Activated gamma-delta T cell treated with anti-CD3 and anti-CD28 coated beads, Interleukin-2, amount 50 U/mL, for 16 hours (primary cell): ENCODE results near the gene PDE6B.
"Not testable (repeated sequence)": the region's sequence is repeated elsewhere in the genome, so short reads cannot be mapped to it uniquely, and the experiment has no call there.

Source experiments
- DNase-seq: peaks from one replicate; pipeline ENCODE4 v3.0.0-alpha.2; 2020; ENCODE audit warnings: low read depth

The PDE6B gene

GRCh38 chr4:669806-670559 lies 44.6 kb downstream of the PDE6B start:
- not testable (repeated sequence) for DNase-seq

DNA sequence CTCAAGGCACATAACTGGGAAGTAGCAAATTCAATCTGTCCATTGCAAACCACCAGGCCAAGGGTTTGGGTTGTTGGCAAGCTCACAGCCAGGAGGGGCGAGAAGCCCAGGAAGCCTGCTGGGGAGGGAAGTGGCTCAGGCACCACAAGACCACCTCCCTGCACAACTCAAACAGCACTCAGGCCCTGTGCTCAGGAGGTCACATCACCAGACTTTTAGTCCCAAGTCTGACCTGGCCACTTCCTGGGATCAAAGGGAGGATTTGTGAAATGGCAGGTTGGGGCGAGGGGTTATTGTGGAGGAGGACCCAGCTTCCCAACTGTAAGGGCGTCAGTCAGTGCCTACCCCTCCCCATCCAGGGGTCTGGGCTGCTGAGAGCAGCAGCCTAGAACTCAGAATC lies 46.4 kb downstream of the PDE6B start:
- DNase-seq: no peak

DNA sequence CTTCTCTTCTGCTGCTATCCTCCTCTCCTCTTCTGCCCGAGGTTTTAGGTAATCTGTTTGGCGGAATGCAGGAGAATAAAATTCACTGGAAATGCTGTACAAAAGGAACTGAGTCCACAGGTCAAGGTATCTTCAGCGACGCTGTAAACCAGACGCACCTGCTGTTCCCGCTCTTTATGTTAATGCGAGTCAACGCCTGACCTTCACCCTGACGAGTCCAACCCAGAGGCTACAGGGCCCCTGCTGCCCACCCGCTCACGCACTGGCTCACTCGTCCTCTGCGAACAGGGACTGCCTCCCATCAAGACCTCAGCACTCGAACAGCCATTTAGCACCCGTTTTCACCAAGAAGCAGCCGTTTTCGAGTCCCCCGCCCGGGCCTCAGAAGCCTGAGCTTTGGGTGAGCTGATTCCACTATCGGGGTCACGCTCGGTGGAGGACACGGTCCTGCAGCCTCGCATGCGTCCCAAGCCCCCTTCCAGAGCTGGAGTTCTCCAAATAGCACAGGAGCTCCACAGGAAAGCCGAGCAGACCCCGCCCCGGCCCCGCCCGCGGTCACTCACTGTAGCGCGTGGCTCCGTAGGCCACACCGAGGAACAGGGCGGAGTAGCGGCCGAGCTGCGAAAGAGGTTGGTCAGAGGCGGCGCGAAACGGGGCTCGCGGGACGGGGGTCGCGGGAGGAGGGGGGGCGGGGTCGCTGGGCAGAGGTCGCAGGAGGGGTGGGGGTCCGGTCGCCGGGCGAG lies 48.1 kb downstream of the PDE6B start:
- no peak for DNase-seq

DNA sequence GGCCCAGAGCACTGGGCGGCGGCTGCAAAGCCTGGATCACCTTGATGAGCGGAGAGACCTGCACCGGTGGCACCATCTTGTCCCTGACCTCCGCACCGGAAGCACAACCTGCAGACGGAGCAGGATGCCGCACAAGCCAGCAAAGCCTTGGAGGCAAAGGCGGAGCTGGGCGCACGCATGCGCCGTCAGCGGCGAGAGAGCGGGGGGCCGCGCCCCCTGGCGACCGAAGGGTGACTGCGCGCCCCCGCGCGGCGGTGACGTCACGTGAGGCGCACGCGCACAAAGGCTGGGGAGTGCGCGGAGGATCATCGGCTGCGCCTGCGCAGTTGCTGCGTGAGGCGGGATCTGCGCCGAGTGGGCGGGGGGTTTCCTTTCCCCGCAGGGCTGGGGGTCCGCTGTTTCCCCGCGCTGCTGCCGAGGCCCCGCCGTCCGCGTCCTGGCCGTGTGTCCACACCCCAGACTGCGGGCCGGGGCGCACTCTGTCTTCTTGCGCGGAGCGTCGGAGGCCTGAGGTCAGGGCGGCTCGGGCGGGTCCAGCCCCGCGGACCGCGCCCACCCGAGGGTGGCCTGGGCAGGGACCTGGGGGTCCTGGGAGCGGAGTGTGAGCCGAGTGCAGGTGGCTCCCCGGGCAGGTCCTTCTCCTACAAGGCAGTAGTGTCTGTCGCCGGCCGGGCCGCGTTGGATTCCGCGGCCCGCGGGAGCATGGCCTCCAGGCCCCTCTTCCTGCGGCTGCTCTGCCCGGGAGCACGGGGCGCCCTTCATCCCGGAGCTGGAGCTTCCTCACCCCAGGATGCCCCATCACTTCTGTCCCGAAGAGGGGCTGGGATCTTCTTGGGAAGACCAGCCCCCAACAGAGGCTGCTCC lies 49.0 kb downstream of the PDE6B start, which contains the start of the genes ATP5ME and MYL5:
ATP5ME (minus strand) TSS at position 105 of the 864 bp plus-strand sequence; CDS start at position 76, 29 bp downstream.
MYL5 (plus strand) TSS at position 371 of the 864 bp plus-strand sequence. CDS start 3,485 bp downstream, outside the sequence.
- DNase-seq: peak; percentile 95

DNA sequence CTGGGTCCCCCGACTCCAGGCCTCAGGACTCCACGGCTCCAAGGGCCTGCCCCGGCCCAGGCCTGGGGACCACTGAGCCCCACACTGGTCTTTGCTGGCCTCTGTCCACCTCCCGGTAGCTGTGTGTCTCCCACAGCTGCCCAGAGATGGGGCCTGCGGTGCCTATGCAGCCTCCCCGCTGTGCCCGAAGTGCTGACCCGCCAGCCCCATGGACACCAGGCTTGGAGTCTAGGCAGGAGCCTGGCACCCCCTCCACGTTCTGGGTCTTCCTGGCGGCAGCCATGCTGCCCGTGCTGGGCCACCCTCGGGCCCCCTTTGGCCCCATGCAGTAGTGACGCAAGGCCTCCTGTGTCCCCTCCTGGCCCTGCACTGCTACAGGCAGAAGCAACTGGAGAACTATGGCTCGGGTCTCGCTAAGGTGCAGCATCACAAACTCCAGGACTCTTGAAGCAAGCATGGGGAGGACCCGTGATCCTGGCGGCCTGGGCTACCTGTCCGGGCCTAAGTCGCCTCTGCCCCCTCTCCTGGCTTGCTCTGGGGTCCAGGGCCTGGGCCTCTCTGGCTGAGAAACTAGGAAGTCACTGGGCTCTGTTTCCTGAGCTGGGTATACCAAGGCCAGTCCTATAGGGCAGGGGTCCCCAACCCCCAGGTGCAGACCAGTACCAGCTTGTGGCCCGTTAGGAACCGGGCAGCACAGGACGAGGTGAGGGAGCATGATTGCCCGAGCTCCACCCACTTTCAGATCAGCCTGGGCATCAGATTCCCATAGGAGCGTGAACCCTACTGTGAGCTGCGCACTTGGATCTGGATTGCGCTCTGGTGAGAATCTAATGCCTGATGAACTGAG lies 49.9 kb downstream of the PDE6B start:
- DNase-seq: no peak

GRCh38 chr4:675980-676870 lies 50.9 kb downstream of the PDE6B start:
- DNase-seq: no peak

DNA sequence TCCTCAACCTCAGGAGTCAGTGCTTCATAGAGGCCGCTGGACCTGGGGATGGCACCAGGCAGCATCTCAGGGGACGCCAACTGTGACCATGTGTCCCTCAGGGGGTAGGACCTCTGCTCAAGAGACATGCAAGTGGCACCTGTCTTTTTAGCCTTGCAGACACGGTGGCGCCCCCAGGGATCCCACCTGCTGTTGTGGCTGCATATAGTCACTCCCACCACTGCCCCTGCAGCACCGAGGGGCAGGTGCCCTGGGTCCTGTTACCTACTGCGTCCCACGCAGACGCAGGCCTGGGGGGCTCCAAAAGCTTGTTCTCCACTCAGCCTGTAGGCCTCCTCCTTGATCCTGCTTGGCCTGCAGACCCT lies 51.5 kb downstream of the PDE6B start:
- no peak for DNase-seq

- DNase-seq: no peak
Measured at GRCh38 chr4:677431-678293, 52.3 kb downstream of the PDE6B start.

DNA sequence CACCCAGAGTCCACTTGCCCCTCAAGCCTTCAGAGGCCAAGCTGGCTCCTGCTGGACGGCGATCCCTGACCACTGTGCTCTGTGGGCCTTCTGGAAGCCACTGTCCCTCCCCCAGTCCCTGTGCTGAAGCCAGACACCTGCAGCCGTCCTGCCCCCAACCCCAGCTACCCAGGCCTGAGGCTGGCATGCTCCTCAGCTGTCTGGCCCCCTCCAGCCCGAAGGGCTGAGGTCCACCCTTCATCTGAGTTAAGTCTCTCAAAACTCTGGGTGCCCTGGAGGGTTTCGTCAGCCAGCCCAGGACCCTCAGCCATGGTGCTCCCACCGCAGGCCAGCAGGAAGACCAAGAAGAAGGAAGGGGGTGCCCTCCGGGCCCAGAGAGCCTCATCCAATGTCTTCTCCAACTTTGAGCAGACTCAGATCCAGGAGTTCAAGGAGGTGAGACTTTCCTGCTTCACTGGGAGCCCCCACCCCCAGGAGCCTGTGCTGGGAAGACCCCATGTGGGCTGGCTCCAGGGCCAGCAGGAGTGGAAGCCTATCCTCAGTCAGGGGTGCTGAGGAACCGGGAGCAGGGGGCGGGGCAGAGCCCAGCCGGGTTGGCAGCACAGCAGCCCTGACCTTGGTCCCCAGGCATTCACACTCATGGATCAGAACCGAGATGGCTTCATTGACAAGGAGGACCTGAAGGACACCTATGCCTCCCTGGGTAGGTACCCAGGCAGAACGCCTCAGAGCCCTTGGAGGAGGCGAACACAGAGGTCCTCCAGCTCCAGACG lies 53.1 kb downstream of the PDE6B start:
- no peak for DNase-seq

DNA sequence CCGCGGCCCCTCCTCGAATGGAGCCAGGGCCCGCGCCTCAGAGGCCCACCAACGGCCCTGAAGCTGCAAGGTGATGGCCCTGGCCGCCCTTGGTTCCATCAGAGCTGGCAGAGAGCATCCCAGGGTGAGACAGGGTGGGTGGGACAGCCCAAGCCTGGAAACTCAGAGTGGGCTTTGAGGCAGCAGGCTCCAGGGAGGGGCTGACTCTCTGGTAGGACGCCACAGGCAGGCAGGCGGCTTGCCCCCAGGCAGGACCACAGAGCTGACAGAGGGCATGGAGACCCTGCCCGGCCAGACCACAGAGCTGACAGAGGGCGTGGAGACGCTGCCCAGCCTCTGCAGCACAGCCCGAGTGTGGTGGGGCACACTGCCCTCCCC lies 53.7 kb downstream of the PDE6B start:
- DNase-seq: no peak

GRCh38 chr4:679629-680028 lies 54.3 kb downstream of the PDE6B start:
- DNase-seq: no peak

GRCh38 chr4:680091-680490 lies 54.7 kb downstream of the PDE6B start:
- DNase-seq: no peak

GRCh38 chr4:680551-680927 lies 55.2 kb downstream of the PDE6B start:
- DNase-seq: no peak

GRCh38 chr4:680928-681645 lies 55.7 kb downstream of the PDE6B start:
- peak; percentile 45 for DNase-seq

DNA sequence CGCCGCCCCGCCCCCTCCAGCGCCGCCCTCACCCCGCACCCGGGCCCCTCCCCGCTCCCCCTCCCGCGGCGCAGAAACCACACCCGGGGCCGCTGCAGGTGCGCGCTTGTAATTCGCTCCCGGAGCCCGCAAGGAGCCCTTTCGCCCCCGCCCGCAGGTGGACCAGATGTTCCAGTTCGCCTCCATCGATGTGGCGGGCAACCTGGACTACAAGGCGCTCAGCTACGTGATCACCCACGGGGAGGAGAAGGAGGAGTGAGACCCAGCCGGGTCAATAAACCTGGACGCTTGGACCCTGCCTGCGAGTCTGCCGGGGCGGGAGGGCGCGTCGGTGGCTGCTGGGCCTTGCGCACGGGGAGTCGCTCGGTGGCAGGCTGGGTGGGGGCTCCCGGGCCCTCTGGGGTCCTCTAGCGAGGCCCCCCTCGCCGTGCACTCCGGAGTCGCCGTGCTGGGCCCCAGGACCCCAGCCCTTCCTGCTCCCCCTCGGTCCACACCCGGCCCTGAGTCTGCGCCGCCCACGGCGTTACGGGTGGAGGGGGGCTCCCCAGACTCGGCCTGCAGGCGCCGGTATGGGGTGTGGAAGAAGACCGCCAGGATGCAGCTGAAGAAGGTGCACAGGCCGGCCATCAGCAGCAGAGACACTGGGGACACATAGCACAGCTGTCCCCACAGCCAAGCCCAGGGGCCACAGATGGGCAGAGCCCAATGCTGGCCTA lies 56.5 kb downstream of the PDE6B start:
- DNase-seq: no peak

DNA sequence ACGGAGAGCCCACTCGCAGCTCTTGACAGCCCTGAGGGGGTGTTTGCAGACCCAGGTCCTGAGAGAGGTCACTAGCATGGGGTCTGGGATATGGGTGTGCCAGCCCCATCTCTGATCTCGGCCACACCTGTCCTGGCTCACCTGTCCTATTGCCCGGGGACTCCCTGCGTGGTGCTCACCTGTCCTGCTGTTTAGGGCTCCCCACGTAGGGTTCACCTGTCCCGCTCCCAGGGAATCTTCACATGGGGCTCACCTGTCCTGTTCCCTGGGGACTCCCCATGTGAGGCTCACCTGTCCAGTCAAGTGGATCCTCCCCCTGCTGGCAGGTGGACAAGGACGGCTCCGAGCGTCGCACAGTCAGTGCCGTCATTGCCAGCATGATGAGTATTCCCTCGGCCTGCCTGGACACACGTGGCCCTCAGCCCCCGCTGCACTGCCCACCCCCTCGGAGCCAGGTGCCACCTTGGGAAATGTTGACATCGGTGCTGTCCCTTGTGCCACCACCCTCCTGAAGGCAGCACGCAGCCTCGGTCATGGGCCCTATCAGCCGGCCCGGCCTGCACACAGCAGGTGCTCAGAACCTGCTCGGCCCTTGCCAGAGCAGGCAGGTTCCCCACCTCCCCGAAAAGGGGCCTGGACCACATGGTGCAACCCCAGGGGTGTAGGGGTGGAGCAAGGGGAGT lies 57.3 kb downstream of the PDE6B start:
- no peak for DNase-seq
